ENCODE results near the gene OSBPL5.
"Not testable (repeated sequence)": the region's sequence is repeated elsewhere in the genome, so short reads cannot be mapped to it uniquely, and the experiment has no call there.

OSBPL5 gene

DNA sequence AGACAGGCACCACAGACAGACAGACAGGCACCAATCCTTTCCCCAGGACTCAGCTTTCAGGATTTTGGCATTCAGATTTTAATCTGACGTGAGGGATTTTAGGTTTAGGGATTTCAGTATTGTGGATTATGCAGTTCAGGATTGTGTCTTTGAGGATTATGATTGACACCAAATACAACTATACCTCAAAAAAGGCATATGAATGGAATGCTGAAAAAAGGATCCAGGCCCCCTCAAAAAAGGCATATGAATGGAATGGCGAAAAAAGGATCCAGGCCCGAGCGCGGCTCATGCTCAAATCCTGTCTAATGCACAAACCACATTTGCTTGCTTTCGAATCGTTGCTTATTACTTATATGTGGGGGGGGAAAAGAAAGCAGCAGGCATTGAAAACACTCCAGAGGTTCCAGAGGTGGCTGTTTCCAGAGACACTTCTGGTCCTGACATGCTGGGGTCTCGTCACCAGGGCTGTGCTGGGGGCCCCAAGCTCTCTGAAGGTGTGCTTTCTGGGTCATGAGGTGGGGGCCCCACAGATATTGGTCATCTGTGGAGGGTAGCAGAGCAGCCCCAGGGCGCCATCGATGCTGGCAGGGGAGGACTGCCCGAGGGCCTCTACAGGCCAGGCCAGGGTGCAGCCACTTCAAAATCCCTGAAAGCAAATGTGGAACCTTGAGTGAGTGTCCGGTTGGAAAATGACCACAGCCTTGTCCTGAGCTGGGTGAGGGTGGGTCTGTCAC is 16.8 kb upstream of the OSBPL5 start:
- DNase-seq: no peak

DNA sequence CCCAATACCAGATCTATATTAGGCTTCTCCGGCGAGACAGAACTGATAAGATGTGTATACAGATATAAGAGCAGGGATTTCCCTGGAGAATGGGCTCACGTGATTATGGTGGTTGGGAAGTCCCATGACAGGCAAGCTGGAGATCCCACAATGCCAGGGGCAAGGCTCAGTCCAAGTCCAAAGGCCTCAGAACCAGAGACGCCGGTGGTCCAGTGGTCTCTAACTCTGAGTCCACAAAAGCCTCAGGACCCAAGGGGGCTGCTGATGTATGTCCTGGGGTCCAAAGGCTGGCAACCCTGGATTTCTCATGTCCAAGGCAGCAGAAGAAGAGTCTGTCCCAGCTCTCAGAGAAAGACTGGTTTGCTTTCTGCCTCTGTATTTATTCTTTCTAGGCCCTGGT is 15.8 kb upstream of the OSBPL5 start:
- no peak for DNase-seq

DNA sequence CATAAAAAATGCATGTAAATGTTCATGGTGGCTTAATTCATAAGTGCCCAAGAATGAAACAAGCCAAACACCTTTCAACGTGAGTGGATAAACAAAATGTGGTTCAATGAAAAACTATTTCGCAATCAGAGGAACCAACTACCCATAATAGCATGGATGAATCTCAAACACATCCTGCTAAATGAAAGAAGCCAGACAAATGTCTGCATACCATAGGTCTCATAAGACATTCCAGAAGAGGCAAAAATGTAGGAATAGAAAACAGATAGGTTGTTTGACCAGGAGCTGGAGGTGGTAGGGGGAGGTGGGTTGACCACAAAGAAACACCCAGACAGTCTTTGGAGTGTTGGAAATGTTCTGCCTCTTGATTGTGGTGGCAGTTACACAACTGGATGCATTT is 13.2 kb upstream of the OSBPL5 start:
- DNase-seq: no peak

DNA sequence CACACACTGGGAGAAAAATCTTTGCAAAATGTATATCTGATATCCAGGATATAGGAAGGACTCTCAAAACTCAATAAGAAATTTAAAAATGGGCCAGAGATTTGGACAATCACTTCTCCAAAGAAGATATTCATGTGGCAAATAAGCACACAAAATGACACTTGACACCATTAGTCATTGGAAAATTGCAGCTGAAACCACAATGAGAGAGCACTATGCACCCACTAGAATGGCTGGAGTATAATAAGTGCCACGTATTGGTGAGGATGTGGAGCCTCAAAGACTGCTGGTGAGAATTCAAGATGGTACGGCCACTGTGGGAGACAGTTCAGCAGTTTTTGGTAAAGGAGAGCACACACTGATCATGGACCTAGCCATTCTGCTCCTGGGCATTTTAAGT is 12.8 kb upstream of the OSBPL5 start:
- DNase-seq: no peak

DNA sequence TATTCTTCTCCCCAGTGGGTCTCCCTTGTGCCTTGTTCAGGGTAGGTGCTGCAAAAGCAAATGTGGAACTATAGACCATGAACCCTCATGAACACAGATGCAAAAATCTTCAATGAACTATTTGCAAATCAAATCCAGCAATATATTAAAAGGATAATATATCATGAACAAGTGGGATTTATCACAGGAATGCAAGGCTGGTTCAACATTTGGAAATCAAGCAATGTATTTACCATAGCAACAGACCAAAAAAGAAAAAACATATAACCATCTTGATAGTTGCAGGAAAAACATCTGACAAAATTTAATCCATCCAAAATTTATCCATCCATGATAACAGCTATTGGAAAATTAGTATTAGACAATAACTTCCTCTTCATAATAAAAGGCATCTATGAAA is 11.4 kb upstream of the OSBPL5 start:
- DNase-seq: no peak

DNA sequence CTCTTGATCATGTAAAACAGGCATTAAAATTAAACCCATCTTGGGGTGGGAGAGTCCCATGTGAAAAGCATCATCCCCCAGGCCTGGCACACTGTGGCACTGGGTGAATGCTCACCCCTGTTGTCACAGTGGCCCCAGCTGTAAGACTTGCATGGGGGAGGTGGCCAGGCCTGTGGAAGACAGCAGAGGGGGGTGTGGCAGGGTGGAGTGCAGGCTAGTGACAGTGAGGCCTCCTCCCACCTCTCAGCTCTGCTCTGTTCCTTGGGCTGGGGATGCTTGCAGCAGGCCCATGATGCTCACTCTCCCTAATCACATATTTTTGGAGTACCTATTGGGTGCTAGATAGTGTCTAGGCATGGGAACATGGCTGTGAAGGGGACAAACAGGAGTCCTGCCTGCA is 10.1 kb upstream of the OSBPL5 start:
- DNase-seq: no peak

DNA sequence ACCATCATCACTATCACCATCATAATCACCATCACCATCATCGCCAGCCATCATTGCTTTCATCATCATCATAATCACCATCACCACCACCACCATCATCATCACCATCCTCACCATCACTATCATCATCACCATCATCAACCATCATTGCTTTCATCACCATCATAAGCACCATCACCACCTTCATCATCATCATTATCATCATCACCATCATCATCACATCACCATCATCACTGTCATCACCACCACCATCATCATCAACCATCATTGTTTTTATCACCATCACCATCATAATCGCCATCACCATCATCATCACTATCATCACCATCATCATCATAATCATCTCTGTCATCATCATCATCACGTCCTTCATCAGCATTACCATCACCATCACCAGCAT is 9.3 kb upstream of the OSBPL5 start:
- no peak for DNase-seq

DNA sequence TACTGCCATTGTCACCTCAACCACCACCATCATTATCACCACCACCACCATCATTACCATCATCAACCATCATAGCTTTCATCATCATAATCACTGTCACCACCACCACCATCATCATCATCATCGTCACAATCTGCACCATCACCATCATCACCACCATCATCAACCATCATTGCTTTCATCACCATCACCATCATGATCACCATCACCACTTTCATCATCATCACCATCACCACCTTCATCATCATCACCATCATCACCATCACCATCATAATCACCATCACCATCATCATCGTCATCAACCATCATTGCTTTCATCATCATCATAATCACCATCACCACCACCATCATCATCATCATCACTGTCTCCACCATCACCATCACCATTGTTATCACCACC is 8.7 kb upstream of the OSBPL5 start:
- no peak for DNase-seq

DNA sequence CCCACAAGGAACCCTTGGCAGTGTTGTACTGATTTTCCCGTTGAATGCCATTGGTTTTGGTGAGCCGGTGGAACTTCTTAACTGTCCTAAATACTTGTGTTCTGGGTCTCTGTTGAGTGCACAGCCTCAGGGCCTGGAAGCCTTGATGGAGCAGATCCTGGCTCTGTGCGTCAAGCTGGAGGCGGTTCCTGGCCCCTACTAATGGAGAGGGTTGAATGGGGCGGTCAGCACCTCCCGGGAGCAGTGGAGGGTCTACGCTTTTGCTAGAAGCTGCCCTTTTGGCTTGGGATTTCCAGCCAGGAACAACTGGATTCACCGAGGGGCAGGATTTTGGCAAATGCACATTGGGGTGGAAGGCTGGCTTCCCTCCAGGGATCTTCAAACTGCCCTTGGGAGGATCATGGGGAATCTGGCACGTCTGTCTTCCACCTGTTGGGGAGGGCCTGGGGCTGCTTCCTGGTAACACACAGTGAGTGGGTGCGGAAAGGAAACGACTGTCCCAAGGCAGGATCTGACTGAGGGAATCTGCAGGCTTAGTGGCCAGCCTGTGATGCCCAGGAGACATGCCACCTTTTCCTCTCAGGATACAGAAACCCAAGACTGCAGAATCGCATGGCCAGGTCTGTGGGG is 6.9 kb upstream of the OSBPL5 start:
- DNase-seq: no peak

DNA sequence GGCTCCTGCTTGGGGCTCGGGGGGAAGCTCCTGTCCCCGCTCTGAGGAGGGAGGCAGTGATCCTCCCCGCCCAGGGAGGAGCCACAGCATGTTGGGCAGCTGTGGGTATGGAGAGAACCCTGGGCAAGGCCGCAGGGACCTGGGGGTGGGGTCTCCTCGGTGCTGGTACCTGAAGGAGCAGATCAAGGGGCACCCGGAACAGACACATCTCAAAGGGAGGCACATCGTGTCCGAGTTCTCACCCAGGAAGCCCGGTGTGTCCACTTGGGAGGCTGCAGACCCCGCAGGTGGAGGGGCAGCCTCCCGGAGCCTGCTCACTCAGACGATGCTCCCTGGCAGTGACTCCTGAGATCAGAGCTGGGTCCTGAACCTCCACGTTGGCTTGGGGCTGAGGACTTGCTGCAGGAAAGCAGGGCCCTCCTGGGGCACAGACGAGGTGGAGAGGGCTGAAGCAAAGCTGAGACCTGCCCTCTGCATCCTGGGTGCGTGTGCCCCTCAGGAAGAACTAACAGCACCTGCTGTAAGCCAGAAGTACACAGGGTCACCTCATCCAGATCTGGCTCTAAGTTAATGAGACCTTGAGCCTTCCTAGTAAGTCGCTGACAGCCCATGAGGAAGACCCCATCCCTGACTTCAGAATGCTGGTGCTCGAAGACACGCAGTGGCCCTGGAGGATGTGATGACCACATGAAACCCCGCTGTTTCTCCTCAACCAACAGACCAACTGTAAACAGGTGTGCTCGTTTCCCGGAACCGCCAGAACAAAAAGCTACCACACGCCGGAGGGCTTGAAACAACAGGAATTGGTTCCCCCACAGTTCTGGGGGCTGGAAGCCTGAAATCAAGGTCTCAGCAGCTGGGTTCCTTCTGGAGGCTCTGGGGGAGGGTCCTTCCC is 5.9 kb upstream of the OSBPL5 start:
- no peak for DNase-seq

DNA sequence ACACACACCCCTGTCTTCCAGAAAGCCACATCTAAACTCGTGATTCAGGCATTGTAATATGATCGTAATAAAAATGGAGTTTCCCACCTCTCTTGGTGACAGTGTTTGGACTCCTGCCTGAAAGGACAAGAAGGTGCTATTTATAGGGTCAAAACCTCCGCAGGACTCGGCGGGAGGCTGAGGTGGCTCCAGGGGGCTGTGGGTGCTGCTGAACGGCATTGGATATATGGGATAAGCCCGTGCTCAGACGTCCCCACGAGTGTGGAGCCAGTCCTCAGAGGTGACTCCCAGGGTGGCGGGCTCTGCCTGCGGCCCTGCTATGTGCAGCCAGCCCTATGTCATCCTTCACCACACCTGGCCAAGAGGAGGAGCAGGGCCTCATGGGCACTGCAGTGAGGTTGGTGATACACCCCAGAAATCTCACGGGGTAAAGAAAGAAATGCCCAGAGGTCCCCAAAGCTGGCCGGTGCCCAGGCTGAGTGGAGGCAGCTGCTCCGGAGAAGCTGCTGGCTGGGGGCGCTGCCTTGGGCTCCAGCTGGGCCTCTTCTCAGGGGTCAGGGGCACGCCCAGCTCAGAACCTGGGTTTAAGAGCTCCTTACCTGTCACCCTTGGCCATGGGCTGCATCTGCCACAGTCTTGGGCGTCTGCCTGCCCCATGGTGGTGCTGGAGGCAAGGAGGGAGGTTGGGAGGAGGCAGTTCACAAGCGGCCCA is 5.1 kb upstream of the OSBPL5 start:
- DNase-seq: no peak

DNA sequence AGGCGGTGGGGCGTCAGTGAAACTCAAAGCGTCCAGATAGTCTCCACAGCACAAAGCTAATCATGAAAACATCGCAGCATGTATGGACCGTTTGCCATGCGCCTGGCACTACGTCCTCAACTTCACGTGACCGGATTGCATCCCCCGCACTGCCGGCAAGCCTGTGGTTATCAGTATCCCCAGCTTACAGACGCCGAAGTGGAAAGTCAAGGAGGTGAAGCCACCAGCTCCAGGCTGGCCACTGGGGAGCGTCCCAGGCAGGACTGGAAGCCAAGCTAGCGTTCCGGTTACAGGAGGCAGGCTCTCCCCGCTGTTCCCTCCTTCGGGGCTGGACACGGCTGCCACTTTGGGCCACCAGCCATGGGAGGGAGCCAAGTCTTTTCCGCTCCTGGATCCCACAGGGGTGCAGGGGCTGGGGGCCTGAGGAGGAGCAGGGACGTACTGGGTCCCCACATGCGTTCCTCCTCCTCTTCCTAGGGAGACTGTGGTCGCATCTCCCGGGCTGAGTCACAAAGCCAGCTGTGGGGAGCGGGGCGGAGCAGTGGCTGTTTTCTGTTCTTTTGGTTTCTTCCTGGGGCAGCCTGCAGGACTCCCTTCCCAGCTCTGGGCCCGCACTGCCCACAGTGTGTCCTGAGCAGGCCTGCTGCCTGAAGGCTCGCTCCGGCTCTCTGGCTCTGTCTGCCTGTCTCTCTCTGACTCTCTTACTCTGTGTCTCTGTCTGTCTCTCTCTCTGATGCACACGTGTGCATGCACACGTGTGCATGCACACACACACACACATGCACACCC is 4.3 kb upstream of the OSBPL5 start:
- no peak for DNase-seq

DNA sequence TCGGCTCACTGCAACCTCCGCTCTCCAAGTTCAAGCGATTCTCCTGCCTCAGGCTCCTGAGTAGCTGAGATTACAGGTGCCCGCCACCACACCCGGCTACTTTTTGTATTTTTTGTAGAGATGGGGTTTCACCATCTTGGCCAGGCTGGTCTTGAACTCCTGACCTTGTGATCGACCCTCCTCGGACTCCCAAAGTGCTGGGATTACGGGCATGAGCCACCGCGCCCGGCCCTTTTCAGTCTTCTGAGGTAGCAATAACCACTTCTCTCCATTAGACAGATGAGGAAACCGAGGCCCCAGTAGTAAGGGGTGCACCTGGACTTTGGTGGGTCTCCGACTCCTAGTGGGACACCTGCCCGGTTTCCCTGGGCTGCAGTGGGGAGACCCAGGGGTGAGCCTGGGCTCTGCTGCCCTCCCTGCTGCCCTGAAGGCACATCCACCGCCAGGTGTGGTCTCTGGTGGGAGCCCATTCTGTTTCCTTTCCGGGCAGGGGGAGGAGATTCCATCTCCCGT is 3.7 kb upstream of the OSBPL5 start:
- DNase-seq: not testable (repeated sequence)

DNA sequence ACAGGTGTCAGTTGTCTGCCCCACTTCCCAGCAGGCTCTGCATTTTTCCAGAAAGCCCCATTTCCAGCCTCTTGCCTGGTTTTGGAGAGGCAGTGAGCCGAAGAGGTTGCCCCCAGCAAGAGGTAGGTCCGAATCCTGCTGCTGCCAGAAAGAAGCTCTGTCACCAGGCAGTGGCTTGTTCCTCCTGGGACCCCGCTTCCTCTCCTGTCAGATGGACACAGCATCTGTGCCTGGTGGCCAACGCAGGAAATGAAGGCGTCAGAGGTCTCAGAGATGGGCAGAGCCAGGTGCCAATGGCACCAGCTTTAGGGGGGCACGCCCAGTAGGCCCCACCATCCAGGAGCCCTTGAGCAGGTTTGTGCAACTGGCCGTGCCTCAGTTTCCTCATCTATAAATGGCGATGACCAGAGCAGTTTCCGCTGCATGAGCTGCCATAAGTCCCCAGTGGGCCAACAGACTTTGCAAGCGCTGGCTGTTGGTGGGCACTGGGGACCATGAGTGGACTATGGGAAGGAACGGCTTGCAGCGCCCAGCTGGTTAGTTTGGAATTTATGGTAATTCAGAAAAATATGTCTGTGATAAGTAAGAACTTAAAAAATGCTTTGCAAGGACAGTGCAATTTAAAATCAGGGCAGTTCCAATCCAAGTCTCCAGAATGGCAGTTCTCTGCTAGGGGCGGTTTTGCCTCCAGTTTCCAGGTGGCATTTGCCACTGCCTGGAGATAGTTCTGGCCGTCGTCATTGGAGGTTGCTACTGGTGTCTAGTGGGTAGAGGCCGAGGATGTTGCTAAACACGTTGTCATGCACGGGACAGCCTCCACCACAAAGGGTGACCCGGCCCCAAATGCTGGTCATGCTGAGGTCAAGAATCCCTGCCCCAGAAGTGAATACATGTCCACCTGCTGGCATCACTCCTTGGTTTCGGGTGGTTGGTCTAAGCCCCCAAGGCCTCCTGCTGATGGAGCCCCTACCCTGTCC is 2.3 kb upstream of the OSBPL5 start:
- DNase-seq: no peak

DNA sequence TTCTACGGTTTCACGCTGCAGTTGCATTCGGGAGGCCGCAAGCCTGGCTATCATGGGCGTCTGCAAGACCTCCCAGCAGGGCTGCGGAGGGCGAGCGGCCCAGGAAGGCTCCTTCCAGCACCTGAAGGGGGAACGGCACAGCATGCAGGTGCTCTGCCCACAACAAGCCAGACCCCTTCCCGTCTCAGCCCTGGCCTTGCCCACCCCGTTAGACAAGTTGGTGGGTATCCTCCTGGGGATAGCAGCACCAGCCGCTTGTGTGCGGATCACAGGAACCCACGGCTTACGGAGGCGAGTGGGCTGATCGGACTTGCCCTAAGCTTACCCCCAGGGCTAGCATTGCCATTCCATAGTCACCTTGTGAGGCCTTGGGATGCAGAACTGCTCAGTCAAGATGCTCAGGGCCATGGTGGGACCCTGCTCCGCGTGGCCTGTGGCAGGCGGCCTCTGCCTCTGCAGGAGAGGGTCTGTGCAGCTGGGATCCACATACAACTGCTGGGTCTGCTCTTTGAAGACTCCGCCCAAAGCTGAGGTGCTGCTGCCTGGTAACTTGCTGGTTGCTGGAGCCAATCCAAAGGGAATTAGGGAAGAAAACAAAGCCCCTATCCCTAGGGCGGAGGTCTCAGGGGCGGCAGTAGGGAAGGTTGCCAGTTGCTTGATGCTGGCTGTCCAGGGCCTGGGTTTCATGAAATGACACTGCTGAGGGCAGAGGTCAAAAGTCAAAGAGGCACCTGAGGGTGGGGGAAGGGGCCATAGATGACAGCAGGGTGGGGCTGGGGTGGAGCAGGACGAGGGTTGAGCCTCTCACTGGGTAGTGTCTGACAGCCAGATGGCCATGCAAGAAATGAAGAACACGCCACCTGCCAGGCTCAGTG is 1.4 kb upstream of the OSBPL5 start:
- DNase-seq: no peak

DNA sequence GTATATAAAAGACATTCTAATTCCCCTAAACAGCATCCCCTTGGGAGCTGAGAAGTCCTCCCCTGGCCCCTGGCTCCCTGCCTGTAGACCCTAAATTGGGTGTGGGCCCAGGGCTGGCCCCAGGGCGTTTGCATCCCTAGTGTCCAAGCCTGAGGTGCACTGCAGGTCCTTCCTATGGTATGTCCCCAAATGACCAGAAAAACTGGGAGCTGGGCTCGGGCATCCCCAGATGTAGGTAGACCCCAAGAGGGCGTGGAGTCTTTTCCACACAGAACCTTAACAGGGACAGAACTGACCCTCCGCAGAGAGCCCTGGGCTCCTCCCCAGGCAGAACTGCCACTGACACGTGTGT is 782 bp upstream of the OSBPL5 start:
- no peak for DNase-seq

DNA sequence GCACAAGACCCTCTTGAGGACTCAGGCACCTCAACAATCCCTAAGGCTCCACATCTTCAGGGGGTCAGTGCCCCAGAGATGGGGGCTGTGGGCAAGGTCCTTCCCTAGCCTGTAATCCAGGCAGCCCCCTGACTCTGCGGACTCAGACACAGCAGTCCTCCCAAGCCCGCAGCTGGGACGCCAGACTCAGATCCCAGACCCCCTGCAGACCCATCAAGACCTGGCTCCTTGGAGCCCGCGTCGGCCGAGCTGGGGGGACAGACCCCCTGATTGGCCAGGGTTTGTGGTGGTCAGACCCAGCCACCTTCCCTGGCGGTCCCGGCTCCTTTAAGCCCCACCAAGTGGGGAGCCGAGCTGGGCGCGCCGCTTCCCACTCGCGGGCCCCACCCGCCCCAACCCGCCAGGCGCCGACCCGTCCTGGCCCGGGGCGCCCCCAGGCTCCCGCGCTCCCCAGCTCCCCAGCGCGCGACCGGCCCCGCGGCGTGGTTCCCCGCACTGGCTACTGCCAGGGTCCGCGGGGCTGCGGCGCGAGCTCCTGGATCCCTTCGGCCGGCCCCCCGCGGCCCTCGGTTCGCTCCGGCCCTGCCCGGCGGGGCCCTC is 458 bp downstream of the OSBPL5 start:
- no peak for DNase-seq

DNA sequence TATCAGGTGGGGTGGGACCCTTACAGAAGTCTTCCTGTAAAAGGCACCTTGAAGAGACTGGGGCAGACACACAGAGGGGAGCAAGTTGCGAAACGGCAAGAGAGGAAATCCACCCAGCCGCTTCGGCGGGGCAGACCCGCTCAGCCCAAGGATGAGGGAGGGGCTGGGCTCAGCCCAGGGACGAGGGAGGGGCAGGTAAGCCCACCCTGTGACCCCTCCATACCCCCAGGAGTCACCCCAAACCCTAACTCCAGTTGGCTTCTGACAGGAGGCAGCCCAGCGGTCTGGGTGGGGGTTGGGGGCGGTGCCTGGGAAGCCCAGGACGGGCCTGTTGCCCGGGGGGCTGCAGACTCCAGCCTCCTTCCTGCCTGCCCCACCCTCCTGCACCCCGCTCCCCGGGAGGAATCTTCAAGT is 965 bp downstream of the OSBPL5 start:
- DNase-seq: no peak

DNA sequence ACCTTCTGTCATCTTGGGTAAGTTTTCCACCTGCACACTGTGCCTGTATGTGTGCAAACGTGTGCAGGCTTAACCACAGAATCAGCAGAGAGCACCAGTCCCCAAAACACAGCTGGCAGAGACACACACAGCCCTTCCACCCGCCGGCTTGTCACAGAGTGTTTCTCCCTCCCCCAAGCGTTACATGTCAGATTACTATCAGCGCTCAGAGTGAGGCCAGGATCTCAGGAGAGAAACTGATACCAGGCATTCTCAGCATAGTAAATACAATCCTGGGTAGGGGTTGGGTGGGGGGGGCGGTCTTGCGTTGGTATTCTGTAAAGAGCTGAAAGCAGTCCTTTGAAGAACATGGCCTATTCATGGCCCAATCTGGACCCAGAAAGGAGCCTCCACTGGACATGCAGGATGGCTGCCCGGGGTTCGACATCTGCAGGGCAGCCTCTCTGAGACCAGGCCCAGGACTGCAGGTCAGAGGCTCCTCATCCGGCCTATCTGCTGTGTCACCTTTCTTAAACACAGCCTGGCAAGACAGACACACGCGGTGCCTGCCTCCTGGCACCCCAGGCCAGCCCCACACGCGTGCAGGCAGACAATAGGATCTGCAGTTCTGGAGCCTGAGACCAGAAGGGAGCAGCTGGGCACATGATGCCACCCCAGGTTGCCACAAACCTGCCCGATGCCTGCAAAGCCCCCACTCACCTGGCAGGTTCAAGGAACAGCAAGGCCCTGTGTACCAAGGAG is 1.7 kb downstream of the OSBPL5 start:
- no peak for DNase-seq

Measured in NCI-H510A treated with DMSO at 0.1 percent for 48 hours (cell line).